ENCODE data around the gene RIMBP2.

DNA sequence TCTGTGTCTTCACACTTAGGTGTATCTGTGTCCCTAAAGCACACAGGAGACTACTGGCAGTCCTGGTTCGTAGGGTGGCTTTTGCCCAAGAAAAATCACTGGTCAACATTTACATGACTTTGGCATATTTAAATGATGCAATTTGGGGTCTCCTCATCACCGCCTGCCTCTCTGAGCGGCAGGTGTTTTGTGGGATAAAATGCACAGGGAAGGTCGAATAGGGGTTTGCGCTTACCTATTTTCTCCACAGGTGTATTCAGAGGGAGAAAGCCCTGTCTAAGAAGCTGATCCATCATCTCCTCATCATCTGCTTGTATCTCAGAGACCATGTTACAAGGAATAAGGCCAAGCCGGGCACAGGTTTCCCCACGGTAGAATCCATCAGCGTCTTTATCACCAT lies 303.7 kb downstream of the RIMBP2 start:
- TF ChIP-seq, protein P1, sequence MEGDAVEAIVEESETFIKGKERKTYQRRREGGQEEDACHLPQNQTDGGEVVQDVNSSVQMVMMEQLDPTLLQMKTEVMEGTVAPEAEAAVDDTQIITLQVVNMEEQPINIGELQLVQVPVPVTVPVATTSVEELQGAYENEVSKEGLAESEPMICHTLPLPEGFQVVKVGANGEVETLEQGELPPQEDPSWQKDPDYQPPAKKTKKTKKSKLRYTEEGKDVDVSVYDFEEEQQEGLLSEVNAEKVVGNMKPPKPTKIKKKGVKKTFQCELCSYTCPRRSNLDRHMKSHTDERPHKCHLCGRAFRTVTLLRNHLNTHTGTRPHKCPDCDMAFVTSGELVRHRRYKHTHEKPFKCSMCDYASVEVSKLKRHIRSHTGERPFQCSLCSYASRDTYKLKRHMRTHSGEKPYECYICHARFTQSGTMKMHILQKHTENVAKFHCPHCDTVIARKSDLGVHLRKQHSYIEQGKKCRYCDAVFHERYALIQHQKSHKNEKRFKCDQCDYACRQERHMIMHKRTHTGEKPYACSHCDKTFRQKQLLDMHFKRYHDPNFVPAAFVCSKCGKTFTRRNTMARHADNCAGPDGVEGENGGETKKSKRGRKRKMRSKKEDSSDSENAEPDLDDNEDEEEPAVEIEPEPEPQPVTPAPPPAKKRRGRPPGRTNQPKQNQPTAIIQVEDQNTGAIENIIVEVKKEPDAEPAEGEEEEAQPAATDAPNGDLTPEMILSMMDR (IDR thresholded peaks at IDR 0.05) = no peak
- TF ChIP-seq ZFX (IDR thresholded peaks at IDR 0.05; ENCODE audit: borderline replicate concordance) = no peak
